ENCODE measurements around the gene SORT1. TPM values are rescaled to one million over a fixed set of nuclear protein-coding genes. Genes with fewer than 3 reads are reported as not detected.

SORT1 gene
- total and polyA plus RNA-seq, 2 of the 13 experiments (the other 11 are each of a cell fraction or from before 2014, with no cell fraction given), result 32.4 to 93.0 TPM

GRCh38 chr1:109306832-109307273, 90.9 kb downstream of the SORT1 start, which contains the start of gene MYBPHL (continued):
- TF ChIP-seq ZBTB10 (CRISPR knock-in tag; IDR thresholded peaks at IDR 0.05; ENCODE audit: borderline replicate concordance) (no peak), ZNF280D (CRISPR knock-in tag; IDR thresholded peaks at IDR 0.05) (no peak), ZNF281 (CRISPR knock-in tag; IDR thresholded peaks at IDR 0.05; ENCODE audit: borderline replicate concordance) (no peak), MAX (IDR thresholded peaks at IDR 0.05) (0 out of 2 replicates have a peak, but pooled peaks have one; percentile 17), ZNF777 (CRISPR knock-in tag; IDR thresholded peaks at IDR 0.05) (no peak), GTF3A (CRISPR knock-in tag; conservative IDR thresholded peaks at IDR 0.05) (no peak), DDIT3 (CRISPR knock-in tag; IDR thresholded peaks at IDR 0.05) (no peak), ZFX (CRISPR knock-in tag; IDR thresholded peaks at IDR 0.05; ENCODE audit: low read depth) (peak; percentile 49), ZBTB2 (CRISPR knock-in tag; IDR thresholded peaks at IDR 0.05; ENCODE audit: low read depth) (no peak), HOXA9 (CRISPR knock-in tag; IDR thresholded peaks at IDR 0.05; ENCODE audit: borderline replicate concordance) (no peak), ZNF570 (CRISPR knock-in tag; IDR thresholded peaks at IDR 0.05; ENCODE audit: borderline replicate concordance) (no peak), POGZ (CRISPR knock-in tag; IDR thresholded peaks at IDR 0.05) (no peak), KLF13 (CRISPR knock-in tag; IDR thresholded peaks at IDR 0.05) (no peak), ATF6 (CRISPR knock-in tag; conservative IDR thresholded peaks at IDR 0.05) (no peak), ZFAT (CRISPR knock-in tag; conservative IDR thresholded peaks at IDR 0.05) (no peak), ONECUT2 (CRISPR knock-in tag; IDR thresholded peaks at IDR 0.05) (no peak)
